GM19035 (cell line): Measurements from ENCODE around the gene SEMA3D.

Experiments
- ATAC-seq: cut with Tn5 transposase; IDR thresholded peaks from one replicate; pipeline ENCODE4 v1.9.1; 2021; ENCODE audit not compliant: unreplicated experiment

SEMA3D gene

GRCh38 chr7:85184599-85185423, 2.0 kb downstream of the SEMA3D start:
- no peak for ATAC-seq

DNA sequence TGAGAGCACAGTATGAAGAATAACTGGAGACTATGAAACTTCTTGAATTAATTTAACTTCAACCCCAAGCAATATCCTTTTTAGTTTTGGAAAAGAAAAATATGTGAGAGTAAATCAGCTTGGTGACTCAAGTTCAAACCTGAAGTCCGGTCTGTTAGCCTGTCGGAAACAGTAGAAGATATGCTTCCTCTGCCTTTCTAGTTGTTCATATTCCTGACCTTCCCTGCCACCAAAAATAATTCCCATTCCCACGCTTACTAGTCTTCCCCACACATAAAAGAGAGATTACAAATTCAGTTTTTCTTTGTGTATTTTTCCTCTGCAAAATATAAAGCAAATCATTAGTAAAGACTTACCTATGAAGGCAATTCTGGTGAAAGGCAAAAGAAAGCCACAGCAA, 3.6 kb downstream of the SEMA3D start:
- no peak for ATAC-seq

GRCh38 chr7:85178531-85179298, 8.1 kb downstream of the SEMA3D start:
- ATAC-seq: no peak

GRCh38 chr7:85177316-85177715, 9.5 kb downstream of the SEMA3D start:
- no peak for ATAC-seq

- no peak for ATAC-seq
These were observed 10.7 kb downstream of the SEMA3D start for GRCh38 chr7:85176197-85176596.

- ATAC-seq: no peak
These were observed 11.6 kb downstream of the SEMA3D start for GRCh38 chr7:85175217-85175616.

GRCh38 chr7:85172530-85172941, 14.3 kb downstream of the SEMA3D start:
- no peak for ATAC-seq

GRCh38 chr7:85167636-85168035, 19.2 kb downstream of the SEMA3D start:
- no peak for ATAC-seq

GRCh38 chr7:85165263-85165662, 21.6 kb downstream of the SEMA3D start:
- no peak for ATAC-seq

DNA sequence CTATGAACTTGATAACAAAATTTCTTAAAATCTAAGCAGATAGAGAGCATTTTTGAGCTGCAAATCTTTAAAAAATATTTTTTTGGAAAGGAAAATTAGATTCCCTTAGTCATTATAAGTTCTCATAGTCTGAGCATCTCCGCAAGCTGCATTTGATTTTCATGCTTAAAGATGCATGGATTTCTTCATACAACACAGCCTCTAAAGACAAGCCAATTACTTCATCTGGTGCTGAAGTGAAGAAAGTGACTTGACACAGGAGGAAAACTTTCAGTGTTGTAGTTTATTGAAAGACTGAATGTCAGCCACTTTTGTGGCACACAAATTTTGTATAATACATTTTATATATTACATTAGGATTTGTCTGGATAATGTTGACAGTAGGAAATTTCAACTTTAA, 22.5 kb downstream of the SEMA3D start:
- ATAC-seq: no peak

DNA sequence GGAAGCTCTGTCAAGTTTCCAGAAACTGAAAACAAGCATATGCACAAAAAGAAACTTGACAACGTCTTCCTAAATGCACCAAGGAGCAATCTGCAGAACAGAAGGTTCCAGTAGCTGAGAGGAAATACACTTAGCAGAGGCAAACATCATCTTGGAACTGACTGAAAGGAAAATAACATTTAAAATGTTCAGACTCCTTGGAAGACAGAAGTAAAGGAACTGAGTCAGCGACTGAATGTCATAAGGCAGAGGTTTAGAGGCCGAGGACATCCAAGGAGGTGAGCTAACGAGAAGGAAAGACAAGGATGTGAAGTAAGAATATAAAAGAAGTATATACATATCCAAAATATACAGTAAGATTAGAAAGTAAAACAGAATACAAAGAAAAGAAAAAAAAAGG, 24.1 kb downstream of the SEMA3D start:
- no peak for ATAC-seq

- peak; percentile 74 for ATAC-seq
These were observed 26.6 kb downstream of the SEMA3D start for GRCh38 chr7:85160223-85160622.

DNA sequence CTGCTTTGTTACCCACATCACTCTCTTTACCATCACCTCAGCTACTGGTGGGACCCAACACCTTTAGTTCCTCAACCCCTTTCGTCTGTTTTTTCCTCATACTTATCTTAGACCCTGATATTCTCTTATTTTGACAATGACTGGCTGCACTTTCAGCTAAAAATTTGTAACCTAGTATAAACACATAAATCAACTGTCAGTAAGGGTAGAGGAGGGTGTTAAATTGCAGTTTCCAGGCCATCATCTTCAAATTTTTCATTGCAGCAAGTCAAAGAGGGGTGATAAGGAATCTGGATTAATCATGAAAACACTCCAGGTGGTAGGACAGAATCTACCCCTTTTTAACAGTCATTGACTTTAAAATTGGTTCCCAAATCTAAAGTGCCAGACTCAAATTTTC, 27.9 kb downstream of the SEMA3D start:
- ATAC-seq: no peak

GRCh38 chr7:85156661-85157208, 30.1 kb downstream of the SEMA3D start:
- no peak for ATAC-seq

- ATAC-seq: no peak
These were observed 32.4 kb downstream of the SEMA3D start for GRCh38 chr7:85154282-85154937.

- no peak for ATAC-seq
These were observed 33.1 kb downstream of the SEMA3D start for GRCh38 chr7:85153715-85154114.

DNA sequence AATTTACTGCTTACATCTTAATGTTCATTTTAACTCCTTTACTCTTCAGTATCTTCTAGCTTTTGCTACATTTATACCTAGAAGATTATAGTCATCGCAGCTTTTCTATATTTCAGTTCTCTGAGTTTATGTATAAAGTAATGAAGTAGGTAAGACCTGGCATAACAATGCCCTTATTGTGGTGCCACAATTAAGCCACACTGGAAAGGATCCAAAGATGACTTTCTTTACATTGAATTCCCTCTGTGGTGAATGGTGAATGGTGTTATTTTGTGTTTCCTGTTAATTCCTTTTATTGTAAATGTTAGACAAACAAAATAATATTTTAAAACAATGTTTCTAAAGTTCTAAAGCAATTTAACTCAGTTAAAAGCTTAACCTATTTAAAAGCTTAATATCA, 36.2 kb downstream of the SEMA3D start:
- no peak for ATAC-seq

DNA sequence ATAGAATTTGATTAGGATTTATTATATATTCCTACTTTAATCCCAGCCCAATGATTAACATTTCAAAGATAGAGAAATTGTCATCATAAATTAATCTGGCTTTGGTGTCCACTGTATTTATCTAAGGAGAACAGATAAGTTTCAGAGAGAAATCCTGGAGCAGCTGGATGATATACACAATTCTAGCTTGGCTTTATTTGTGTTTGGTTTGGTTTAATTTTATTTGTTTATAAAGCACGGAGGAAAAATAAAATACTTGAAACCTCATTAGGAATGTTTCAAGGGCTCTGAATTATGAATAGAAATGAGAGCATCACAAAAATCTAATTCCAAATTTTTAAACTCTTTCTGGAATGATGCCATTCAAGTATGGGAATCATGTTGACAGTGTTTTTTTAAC, 42.1 kb downstream of the SEMA3D start:
- ATAC-seq: no peak

GRCh38 chr7:85135977-85136376, 50.9 kb downstream of the SEMA3D start:
- no peak for ATAC-seq

- no peak for ATAC-seq
These were observed 53.3 kb downstream of the SEMA3D start for GRCh38 chr7:85133560-85133959.

DNA sequence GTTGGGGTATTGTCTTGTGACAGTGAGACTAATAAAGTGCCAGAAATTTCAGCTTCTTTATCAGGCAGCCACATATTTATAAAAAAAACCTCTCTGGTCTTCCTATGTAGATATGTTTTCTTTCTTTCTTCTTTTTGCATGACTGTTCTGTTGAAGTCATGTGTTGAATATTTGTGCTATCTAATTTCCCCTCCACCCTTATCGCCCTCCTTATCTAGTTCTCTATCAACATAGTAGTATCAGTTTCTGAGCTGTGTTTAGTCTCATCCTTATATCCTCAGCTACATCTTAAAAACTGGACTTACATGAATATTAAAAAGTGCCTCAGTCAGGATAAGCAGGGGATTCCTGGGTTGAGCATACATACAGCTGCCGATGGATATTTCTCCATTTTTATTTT, 53.9 kb downstream of the SEMA3D start:
- ATAC-seq: no peak

DNA sequence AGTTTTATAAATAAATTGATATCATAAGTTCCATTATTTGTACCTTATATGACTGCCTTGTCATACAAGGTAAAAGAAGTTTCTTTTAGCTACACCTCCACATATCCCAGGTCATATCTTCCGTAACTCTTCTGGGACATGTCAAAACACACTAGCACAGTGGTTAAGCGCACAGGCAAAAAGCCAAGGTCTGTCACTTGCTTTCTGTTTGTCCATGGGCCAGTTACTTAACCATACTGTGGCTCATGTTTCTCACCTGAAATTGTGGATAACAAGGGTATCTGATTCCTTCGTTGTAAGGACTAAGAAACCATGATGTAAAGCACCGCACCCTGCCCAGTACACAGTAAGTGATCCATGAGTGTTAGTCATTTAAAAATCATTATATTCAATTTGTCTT, 56.2 kb downstream of the SEMA3D start:
- no peak for ATAC-seq
